ENCODE results near the gene URGCP.
"Not testable (repeated sequence)": the region's sequence is repeated elsewhere in the genome, so short reads cannot be mapped to it uniquely, and the experiment has no call there.

URGCP gene

DNA sequence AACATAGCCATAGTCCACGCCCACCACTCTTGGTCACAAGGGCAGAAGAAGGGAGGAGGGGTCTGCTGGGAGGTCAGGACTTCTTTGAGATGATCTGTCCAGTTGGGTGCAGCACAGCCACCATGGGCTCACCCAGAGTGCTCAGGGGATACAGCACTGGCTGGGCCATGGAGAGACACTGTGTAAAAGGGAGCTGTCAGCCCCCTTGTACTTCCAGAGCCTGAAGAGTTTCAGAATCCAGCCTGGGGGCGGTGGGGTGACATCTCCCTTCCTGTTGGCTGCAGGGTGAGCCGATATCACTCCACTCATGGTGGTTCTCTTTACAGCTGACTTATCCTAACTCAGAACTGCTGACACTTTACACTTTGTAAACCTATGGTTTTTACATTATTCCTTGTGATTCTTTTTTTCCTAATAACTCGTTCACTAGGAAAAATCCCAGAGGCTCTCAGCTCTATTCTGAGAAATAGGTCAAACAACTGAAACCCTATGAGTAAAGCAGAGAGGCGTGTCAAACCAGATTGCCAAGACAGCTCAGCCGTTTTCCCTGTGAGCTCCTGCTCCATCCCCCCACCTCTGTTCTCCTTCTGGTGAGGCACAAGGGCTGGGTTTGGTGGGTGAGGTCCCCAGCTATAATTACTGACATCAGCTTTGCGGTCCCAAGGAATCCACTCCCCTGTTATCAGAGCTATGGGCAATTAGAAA is 33.8 kb downstream of the URGCP start:
- DNase-seq: no peak

DNA sequence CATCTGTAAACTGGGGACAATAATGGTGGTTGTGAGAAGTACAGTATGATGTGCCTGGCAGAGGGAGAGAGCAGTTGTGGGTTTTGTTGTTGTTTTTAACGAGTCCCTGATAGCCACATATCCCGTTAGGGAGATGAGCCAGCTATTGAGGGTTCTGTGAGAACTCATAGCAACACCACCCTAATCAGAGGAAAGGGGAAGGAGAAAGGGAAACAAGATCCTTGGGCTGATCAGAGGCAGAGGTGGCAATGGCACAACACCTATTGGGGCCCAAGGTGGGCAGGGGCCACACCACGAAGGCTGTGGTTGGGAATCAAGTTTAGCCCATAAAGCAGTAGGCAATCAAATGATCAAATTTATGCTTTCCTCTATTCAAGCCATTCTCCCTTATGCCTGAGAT is 35.3 kb downstream of the URGCP start:
- DNase-seq: no peak

DNA sequence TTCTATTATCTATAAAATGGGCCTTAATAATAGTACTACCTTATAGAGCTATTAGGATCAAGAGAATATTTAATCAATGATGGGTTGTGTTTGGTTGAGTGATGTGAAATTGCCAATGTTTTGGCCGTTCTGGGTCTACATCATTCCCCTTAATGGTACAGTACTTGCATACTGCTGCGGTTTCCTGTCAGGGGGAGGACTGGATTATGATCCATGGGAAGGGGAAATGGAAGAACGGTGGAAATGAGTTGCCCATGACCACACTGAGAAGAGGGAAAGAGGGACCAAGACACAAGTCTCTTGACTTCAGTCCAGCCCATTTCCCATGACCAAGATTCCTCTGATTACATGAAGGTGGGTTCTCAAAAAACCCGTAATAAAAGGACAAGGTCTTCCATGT is 36.1 kb downstream of the URGCP start:
- no peak for DNase-seq

DNA sequence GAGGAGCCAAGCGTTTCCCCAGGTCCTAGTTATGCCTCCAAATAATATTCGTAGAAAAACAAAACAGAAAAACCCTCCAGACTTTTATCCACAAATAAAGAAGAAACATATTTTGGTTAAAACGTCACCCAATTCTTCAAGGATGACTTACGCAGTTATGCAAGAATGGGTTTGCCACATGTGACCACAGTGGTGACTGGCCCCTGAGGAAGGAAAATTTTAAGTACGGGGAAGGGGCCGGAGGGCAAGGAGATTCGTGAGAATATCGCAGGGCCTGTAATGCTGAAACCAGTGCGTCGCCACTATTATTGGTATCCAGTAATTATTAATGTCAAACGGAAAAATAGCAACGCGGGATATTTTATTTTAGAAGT is 36.5 kb downstream of the URGCP start:
- DNase-seq: no peak

GRCh38 chr7:43869006-43869866 is 37.2 kb downstream of the URGCP start, which contains the start of gene MRPS24:
Gene MRPS24 (minus strand): TSS chr7:43869517. CDS start chr7:43869495, 22 bp downstream.
- DNase-seq: peak; percentile 97

GRCh38 chr7:43868681-43869005 is 37.8 kb downstream of the URGCP start:
- DNase-seq: no peak

DNA sequence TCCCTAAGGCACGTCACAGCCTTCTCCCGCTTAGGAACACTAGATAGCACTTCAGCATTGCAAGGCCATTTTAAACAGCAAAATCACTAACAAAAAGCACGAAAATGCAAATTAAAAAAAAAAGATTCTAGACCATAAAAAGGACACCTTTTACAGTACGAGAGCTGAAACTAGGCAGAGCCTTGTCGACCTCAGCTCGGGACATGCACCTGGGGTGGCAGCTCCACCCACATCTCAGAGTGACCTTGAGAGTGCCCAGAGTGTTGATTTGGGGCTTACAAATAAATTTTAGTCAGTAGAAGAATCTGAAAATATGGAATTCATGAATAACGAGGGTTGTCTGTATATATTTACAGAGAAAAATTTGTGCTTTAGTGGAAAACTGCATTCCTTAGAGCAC is 38.2 kb downstream of the URGCP start:
- DNase-seq: no peak

DNA sequence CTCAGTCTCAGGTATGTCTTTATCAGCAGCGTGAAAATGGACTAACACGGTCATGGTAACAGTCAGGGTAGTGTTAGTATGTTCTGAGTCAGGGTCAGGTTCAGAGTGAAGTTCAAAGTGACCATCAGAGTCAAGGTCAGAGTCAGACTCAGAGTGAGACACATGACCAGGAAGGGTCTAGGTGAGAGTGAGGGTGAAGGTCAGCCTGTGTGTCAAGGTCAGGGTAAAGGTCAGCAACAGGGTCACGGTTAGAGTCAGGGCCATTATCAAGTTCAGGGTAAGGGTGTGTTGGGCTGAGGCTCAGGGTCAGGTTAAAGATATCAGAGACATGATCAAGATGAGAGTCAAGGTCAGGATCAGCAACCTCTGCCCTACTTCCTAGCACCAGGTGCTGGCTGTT is 41.1 kb downstream of the URGCP start:
- DNase-seq: no peak

DNA sequence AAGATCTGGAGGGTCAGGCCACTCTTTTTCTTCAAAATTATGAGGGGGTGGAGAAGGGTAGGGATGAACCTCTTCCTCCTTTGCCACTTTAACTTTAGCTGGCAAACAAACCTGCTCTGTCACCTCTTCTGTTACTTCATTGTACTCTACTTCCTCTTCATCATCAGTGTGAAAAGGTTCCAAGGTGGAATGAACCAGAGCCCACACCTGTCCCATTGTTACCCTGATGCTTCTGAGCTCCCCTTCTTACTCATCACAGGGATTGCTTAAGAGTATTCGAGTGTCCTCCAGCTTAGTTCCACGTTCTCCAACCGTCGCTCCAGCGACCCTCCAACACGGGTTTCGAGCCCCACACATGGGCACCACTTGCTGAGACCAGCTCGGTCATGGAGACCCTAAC is 42.3 kb downstream of the URGCP start:
- no peak for DNase-seq

DNA sequence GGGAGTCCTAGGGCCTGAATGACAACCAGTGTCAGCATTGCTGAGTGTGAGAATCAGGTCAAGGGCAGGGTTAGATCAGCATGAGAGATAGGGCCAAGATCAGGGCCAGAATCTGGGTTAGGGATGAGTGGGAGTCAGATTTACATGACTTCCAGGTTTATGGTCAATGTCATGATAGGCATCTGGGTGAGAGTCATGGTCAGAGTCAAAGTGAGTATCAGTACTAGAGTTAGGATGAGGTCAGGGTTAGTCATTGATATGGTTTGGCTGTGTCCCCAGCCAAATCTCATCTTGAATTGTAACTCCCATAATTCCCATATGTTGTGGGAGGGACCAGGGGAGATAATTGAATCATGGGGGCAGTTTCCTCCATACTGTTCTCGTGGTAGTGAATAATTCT is 49.4 kb downstream of the URGCP start:
- no peak for DNase-seq

- no peak for DNase-seq
These were observed 50.1 kb downstream of the URGCP start for GRCh38 chr7:43856316-43856715.

DNA sequence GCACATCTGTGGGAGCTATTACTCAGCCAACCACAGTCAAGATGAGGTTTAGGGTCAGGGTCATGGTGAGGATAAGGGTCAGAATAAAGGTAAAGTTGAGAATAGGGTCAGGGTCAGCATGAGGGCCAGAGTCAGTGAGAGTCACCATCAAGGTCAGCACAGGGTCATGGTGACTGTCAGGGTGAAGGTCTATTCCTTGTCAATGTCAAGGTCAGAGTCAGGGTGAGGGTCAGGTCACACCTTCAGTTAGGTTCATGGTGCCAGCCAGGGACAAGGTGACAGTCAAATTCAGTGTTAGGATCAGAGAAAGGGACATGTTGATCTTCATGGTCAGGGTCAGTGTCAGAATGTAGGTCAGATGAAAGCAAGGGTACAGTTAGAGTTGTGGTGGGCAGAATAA is 51.2 kb downstream of the URGCP start:
- DNase-seq: no peak

- no peak for DNase-seq
These were observed 54.6 kb downstream of the URGCP start for GRCh38 chr7:43851805-43852204.

- DNase-seq: no peak
These were observed 55.9 kb downstream of the URGCP start for GRCh38 chr7:43850348-43851116.

- DNase-seq: no peak
These were observed 57.3 kb downstream of the URGCP start for GRCh38 chr7:43849047-43849446.

DNA sequence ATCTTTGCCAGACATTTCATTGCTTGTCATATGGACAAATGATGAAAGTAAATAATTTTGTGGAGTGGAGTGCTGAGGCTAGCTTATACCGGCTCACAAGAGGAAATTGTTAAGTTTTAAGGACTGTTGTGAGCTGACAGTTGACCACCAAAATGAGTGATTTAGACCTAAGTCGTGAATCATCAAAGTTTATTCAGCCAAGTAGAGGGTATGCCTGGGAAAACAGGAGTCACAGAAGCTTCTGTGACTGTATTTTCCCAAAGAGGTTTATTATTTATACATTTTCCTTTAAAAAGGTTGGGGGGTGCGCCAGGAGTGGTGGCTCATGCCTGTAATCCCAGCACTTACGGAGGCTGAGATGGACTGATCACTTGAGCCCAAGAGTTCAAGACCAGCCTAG is 58.9 kb downstream of the URGCP start:
- DNase-seq: no peak

- DNase-seq: no peak
These were observed 61.7 kb downstream of the URGCP start for GRCh38 chr7:43844662-43845061.

- DNase-seq: no peak
These were observed 62.1 kb downstream of the URGCP start for GRCh38 chr7:43844257-43844656.

GRCh38 chr7:43843296-43843695 is 63.1 kb downstream of the URGCP start:
- no peak for DNase-seq

GRCh38 chr7:43838201-43838658 is 68.2 kb downstream of the URGCP start:
- DNase-seq: no peak

- peak; percentile 18 for DNase-seq
These were observed 71.7 kb downstream of the URGCP start for GRCh38 chr7:43834463-43835251.

GRCh38 chr7:43830917-43831316 is 75.5 kb downstream of the URGCP start:
- DNase-seq: not testable (repeated sequence)
